Measurements from ENCODE around the gene PPP2R5C. TPM values are rescaled to one million over a fixed set of nuclear protein-coding genes. Genes with fewer than 3 reads are reported as not detected.

The PPP2R5C gene
- total RNA-seq, 1 experiment from 2014 or later, result 80.3 TPM

DNA sequence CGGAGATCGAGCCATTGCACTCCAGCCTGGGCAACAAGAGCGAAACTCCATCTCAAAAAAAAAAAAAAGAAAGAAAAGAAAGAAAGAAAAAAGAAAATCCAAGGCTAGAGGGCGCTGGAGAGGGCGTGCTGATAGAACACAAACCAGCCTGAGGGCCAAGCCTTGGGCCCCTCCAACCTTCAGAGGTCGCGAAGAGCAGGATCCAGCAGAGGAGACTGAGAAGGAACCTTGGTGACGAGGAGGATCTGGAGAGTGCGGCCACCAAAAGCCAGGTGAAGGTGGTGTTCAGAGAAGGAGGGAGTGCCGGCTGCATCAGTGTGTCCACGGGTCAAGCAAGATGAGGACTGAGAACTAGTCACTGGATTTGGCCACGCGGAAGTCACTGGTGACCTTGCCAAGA lies 198.7 kb downstream of the PPP2R5C start:
- no peak for ATAC-seq
- DNase-seq (ENCODE audit: low read depth, low spot score), result no peak
- peak overlapping the region in 1 of 2 experiments; percentile 4; a peak in 1 of 4 replicates for H3K4me3 ChIP-seq (ENCODE audit: low read depth in 2 of 2, low read length in 2 of 2)
- in situ Hi-C loops (cut with HindIII; ENCODE audit: low pct_unique_long_range_greater_than_20kb, low sequenced_read_pairs), result no loop called here
- TF ChIP-seq, protein P1, sequence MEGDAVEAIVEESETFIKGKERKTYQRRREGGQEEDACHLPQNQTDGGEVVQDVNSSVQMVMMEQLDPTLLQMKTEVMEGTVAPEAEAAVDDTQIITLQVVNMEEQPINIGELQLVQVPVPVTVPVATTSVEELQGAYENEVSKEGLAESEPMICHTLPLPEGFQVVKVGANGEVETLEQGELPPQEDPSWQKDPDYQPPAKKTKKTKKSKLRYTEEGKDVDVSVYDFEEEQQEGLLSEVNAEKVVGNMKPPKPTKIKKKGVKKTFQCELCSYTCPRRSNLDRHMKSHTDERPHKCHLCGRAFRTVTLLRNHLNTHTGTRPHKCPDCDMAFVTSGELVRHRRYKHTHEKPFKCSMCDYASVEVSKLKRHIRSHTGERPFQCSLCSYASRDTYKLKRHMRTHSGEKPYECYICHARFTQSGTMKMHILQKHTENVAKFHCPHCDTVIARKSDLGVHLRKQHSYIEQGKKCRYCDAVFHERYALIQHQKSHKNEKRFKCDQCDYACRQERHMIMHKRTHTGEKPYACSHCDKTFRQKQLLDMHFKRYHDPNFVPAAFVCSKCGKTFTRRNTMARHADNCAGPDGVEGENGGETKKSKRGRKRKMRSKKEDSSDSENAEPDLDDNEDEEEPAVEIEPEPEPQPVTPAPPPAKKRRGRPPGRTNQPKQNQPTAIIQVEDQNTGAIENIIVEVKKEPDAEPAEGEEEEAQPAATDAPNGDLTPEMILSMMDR (IDR thresholded peaks at IDR 0.05), result peak; percentile 74
- no peak for TF ChIP-seq POLR2AphosphoS5 (IDR thresholded peaks at IDR 0.05; ENCODE audit: low read depth, low read length)
- no peak overlapping the region for H3K27ac ChIP-seq (ENCODE audit: low read length)
- CTCF ChIA-PET, result interaction anchor here (0.6 kb wide), 2 partner anchors 17 to 355 kb away, joined by 3 to 5 read pairs; no protein-coding TSS in a partner anchor
- intact Hi-C loops (cut with micrococcal nuclease; ENCODE audit: unreplicated experiment), result loop anchor here (10.0 kb wide), 1 partner anchor 355 kb away; the partner anchor contains the start of gene ZNF839
- H3K36me3 ChIP-seq (ENCODE audit: control insufficient read depth, insufficient read depth, low read length), result no peaks in the 10 kb centered on the region; the same call in 1 of the 2 replicates
- H3K4me1 ChIP-seq (ENCODE audit: control insufficient read depth, insufficient read depth, low read length), result no peaks in the 10 kb centered on the region
- BruUV-seq (replicated peaks), result no TSS peak
- H3K9me3 ChIP-seq (ENCODE audit: control insufficient read depth, insufficient read depth, low read depth, low read length), result no peaks in the 10 kb centered on the region
- no peaks in the 10 kb centered on the region for H3K27me3 ChIP-seq (ENCODE audit: control insufficient read depth, insufficient read depth, low read length)
- POLR2A ChIA-PET, result no interaction called here

DNA sequence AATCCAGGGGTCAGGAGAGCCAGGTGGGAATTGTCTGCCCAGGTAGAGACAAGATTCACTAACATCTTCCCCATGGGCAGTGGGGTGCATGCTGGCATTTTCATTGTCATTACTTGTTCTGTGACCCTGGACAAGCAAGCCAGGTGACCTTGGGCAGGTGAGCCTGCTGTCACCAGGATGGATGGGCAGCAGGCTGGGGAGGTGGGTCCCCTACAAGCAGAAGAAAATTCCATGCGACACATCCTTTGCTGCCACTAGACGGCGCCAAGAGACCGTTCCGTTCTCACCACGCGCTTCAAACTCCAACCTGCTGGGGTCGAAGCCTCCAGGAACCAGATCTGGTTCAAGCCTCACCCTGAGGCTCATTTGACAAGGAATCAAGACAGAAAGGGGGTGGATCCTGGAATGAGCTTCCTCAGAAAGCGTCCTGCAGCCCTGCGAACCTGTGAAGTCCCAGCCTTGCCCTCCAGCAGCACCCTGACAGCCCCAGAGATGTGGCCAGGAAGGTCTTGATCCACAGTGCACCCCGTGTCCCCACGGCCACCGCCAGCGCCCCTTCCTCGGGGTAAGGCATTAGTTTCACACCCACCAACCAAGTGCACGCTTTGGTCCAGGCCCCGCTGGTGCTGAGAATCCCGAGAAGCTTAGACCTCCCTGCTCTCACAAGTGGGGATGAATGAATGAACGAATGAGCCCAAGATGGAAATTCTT lies 199.7 kb downstream of the PPP2R5C start:
- Histone ChIP-seq H3K4me1 (ENCODE audit: control insufficient read depth, insufficient read depth, low read length) (no peaks in the 10 kb centered on the region; the same call in 1 of the 2 replicates), H3K27me3 (ENCODE audit: control insufficient read depth, insufficient read depth, low read length) (no peaks in the 10 kb centered on the region), H3K4me3 (ENCODE audit: low read depth in 2 of 2, low read length in 2 of 2) (no peak overlapping the region), H3K27ac (ENCODE audit: low read length) (no peak overlapping the region), H3K9me3 (ENCODE audit: control insufficient read depth, insufficient read depth, low read depth, low read length) (no peaks in the 10 kb centered on the region), H3K36me3 (ENCODE audit: control insufficient read depth, insufficient read depth, low read length) (no peaks in the 10 kb centered on the region; the same call in 1 of the 2 replicates)
- ChIA-PET CTCF (interaction anchor here (0.6 kb wide), 1 partner anchor 136 kb away, joined by 3 read pairs; no protein-coding TSS in a partner anchor), POLR2A (no interaction called here)
- DNase-seq (ENCODE audit: low read depth, low spot score), result peak; percentile 68
- no TSS peak for BruUV-seq (replicated peaks)
- in situ Hi-C loops (cut with HindIII; ENCODE audit: low pct_unique_long_range_greater_than_20kb, low sequenced_read_pairs) (no loop called here), intact Hi-C loops (cut with micrococcal nuclease; ENCODE audit: unreplicated experiment) (loop anchor here (10.0 kb wide), 1 partner anchor 354 kb away; the partner anchor contains the start of gene ZNF839)
- TF ChIP-seq, protein P1 (IDR thresholded peaks at IDR 0.05), result peak; percentile 88
- TF ChIP-seq POLR2AphosphoS5 (IDR thresholded peaks at IDR 0.05; ENCODE audit: low read depth, low read length), result no peak
- ATAC-seq, result peak; percentile 56

DNA sequence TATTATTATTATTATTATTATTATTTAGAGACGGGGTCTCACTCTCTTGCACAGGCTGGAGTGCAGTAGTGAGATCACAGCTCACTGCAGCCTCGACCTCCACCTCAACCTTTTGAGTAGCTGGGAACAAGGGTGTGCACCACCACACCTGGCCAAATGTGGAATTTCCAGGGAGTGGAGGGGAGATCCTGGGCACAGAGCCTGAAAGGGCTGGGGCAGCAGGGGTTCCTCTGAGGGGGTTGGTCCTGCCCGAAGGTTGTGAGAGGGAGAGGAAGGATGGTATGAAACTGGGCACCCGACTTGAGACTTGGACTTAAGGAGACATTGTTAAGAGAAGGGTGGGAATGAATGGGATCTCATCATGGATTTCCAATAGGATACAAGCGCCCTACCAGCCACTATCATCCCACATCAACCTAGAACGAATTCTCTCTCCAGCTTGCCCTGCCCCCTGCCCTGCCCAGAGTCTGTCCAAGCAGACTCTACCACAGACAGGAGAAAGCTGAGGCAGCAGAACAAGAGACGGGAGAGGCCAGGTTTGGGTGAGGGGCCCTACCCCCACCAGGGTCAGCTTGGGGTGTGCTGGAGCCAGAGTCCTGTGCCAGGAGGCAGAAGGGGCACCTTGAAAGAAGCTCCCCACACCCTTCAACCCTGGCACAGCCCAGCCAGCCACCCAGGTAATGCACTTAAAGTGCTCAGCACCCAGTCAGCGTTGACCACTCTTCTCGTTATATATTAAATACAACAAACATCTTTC lies 200.4 kb downstream of the PPP2R5C start:
- Histone ChIP-seq H3K36me3 (ENCODE audit: control insufficient read depth, insufficient read depth, low read length) (no peaks in the 10 kb centered on the region; the same call in 1 of the 2 replicates), H3K4me1 (ENCODE audit: control insufficient read depth, insufficient read depth, low read length) (peaks cover 4% of the 10 kb centered on the region; the same call in 1 of the 2 replicates), H3K9me3 (ENCODE audit: control insufficient read depth, insufficient read depth, low read depth, low read length) (no peaks in the 10 kb centered on the region), H3K4me3 (ENCODE audit: low read depth in 2 of 2, low read length in 2 of 2) (no peak overlapping the region), H3K27me3 (ENCODE audit: control insufficient read depth, insufficient read depth, low read length) (no peaks in the 10 kb centered on the region), H3K27ac (ENCODE audit: low read length) (no peak overlapping the region)
- in situ Hi-C loops (cut with HindIII; ENCODE audit: low pct_unique_long_range_greater_than_20kb, low sequenced_read_pairs), result no loop called here
- POLR2A ChIA-PET, result no interaction called here
- intact Hi-C loops (cut with micrococcal nuclease; ENCODE audit: unreplicated experiment), result loop anchor here (10.0 kb wide), 1 partner anchor 353 kb away; the partner anchor contains the start of gene ZNF839
- DNase-seq (ENCODE audit: low read depth, low spot score) (no peak), ATAC-seq (no peak)
- TF ChIP-seq, protein P2, sequence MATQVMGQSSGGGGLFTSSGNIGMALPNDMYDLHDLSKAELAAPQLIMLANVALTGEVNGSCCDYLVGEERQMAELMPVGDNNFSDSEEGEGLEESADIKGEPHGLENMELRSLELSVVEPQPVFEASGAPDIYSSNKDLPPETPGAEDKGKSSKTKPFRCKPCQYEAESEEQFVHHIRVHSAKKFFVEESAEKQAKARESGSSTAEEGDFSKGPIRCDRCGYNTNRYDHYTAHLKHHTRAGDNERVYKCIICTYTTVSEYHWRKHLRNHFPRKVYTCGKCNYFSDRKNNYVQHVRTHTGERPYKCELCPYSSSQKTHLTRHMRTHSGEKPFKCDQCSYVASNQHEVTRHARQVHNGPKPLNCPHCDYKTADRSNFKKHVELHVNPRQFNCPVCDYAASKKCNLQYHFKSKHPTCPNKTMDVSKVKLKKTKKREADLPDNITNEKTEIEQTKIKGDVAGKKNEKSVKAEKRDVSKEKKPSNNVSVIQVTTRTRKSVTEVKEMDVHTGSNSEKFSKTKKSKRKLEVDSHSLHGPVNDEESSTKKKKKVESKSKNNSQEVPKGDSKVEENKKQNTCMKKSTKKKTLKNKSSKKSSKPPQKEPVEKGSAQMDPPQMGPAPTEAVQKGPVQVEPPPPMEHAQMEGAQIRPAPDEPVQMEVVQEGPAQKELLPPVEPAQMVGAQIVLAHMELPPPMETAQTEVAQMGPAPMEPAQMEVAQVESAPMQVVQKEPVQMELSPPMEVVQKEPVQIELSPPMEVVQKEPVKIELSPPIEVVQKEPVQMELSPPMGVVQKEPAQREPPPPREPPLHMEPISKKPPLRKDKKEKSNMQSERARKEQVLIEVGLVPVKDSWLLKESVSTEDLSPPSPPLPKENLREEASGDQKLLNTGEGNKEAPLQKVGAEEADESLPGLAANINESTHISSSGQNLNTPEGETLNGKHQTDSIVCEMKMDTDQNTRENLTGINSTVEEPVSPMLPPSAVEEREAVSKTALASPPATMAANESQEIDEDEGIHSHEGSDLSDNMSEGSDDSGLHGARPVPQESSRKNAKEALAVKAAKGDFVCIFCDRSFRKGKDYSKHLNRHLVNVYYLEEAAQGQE (IDR thresholded peaks at IDR 0.05; ENCODE audit: insufficient read depth in 1 of 2, low read depth in 2 of 2, low read length in 1 of 2), result no peak
- TF ChIP-seq, protein P1 (IDR thresholded peaks at IDR 0.05), result no peak
- TF ChIP-seq TCF7L2 (IDR thresholded peaks at IDR 0.05; ENCODE audit: low read depth, low read length) (no peak), SIN3A (IDR thresholded peaks at IDR 0.05; ENCODE audit: borderline replicate concordance, insufficient read depth, low read depth, low read length) (no peak), POLR2AphosphoS5 (IDR thresholded peaks at IDR 0.05; ENCODE audit: low read depth, low read length) (no peak)
- BruUV-seq (replicated peaks), result no TSS peak
- CTCF ChIA-PET, result interaction anchor here (0.6 kb wide), 2 partner anchors 17 to 135 kb away, joined by 3 read pairs; no protein-coding TSS in a partner anchor
